Middle frontal gyrus (tissue), 1 donor: ENCODE data around the gene NFATC2IP.
"Not testable (repeated sequence)": the region's sequence is repeated elsewhere in the genome, so short reads cannot be mapped to it uniquely, and the experiment has no call there.

Experiments used
- DNase-seq: peaks from one replicate; pipeline ENCODE4 v3.0.0-alpha.2; 2015; ENCODE audit warnings: low spot score; ENCODE audit errors: extremely low spot score

Gene NFATC2IP

DNA sequence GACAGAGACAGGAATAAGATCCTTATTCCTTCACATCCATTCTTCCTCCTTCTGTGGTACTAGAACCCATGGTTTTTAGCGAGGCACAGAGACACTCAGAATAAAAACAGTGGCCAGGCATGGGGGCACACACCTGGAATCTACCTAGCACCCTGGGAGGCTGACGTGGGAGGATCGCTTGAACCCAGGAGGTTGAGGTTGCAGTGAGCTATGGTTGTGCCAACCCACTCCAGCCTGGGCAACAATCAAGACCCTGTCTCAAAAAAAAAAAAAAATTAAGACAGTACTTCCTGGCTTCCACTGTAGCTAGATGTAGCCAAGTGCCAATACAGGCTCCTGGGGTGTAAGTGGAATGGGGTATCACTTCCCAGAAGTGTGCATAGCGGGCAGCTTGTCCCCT is 16.4 kb downstream of the NFATC2IP start:
- DNase-seq = no peak

DNA sequence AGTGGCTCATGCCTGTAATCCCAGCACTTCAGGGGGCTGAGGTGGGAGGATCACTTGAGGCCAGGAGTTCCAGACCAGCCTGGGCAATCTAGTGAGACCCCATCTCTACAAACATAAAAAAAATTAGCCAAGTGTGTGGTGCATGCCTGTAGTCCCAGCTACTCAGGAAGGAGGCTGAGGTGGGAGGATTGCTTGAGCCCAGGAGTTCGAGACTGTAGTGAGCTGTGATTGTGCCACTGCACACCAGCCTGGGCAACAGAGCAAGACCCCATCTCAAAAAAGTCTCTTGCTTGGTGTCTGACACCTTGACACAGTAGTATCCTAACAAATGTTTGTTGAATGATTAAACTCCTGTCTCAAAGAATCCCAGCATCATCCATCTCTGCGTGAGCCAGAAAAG is 19.0 kb downstream of the NFATC2IP start:
- DNase-seq = not testable (repeated sequence)

DNA sequence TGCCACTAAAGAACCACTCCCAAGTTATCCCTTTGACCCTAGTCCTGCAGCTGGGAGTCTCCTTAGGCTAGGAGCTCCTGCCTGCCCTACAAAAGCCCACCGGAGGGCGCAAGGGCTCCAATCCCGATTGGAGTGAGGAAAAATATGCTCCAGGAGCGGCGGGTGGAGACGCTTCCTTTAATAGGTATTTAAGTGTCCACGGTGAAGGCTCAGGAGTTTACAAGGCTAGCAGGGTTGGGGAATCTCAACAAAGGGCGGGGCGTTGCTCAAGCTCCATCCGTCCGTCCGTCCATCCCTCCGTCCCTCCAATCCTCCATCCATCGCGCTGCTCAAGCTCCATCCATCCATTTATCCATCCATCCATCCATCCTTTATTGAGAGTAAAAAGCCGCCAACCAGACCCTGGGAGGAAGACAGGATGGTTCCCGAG is 23.3 kb downstream of the NFATC2IP start:
- peak; percentile 37 for DNase-seq

DNA sequence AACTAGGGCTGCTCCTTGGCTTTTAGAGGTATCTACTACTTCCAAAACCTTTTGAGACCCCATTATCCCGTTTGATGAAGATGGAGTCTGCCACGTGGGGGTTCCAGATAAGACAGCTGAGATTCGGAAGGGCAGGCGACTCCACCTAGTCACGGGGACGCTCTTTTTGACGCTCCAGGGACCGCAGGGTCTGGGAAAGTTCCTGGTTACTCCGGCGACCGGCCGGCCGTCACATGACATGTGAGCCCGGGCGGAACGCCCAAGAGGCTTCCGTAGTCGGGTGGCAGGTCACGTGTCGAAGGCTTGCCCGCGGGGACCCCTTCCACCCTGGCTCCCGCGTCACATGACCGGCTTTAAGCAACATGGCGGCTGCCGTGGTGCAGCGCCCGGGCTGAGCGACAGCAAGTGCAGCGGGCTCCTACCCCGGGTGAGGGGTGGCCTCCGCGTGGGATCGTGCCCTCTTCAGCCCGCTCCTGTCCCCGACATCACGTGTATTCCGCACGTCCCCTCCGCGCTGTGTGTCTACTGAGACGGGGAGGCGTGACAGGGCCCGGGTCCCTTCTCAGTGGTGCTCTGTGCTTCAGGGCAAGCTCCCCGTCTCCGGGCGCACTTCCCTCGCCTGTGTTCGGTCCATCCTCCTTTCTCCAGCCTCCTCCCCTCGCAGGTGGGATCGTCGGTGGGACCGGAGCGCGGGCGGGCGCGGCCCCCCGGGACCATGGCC is 23.9 kb downstream of the NFATC2IP start, which contains the start of gene SPNS1:
Gene SPNS1 (plus strand): TSS at position 342 of the 721 bp plus-strand sequence. CDS start 374 bp downstream, at position 716.
- peak; percentile 93 for DNase-seq

GRCh38 chr16:28975158-28975599 is 24.4 kb downstream of the NFATC2IP start:
- no peak for DNase-seq

DNA sequence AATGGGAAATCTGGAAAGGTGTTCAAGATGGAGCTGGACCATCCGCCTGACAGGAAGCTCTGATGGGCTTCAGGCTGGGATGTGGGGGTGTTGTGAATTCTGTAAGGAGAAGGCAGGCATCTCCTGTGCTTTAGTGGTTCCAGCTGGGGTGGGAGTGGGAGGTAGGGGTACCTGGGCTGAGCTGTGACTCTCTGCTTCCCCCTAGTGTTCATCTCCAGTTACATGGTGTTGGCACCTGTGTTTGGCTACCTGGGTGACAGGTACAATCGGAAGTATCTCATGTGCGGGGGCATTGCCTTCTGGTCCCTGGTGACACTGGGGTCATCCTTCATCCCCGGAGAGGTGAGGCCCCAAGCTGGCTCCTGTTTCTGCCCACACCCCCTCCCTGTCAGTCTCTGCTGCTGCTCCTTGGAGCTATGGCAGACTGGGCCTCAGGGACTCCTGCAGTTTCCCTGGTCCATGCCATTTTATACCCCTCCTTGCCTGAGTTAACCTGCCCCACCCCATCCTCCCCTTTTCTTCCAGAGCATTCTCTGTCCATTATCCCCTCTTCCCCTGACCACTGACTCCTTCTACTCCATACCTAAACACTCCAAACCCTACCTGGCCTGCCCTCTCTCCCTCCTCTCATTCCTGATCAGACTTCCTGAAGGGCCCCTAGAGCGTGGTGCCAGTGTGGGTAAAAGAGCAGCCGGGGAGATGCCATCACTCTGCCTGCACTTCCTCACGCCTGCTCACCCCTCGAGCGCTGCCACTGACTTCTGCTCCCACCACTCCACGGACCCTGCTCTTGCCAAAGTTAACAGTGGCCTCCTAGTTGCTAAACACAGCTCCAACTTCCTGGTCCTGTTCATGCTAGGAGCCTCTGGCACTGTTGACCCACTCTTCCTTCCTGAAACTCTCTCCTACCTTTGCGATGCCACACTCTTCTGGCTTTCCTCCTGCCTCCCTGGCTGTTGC is 27.2 kb downstream of the NFATC2IP start:
- DNase-seq = no peak

- DNase-seq = not testable (repeated sequence)
Observed at GRCh38 chr16:28980330-28980729, 29.6 kb downstream of the NFATC2IP start.

DNA sequence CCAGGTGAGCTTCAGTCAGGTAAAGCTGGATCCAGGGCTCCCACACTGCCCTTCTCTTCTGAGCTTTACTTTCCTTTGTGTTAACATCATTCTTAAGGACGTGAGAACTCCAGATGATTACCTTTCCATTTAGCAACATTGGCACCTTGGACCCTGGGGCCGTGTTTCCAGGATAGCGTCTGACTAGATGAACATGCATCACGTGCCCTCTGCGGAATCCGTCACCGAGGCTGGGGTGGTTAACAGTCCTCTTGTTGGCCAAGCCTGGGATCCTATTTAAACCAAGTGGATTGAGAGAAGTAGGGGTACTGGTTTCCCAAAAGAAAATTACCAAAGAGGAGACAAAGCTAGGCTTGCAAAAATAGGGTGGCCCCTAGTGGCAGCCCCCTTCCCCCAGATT is 30.2 kb downstream of the NFATC2IP start:
- DNase-seq = no peak

DNA sequence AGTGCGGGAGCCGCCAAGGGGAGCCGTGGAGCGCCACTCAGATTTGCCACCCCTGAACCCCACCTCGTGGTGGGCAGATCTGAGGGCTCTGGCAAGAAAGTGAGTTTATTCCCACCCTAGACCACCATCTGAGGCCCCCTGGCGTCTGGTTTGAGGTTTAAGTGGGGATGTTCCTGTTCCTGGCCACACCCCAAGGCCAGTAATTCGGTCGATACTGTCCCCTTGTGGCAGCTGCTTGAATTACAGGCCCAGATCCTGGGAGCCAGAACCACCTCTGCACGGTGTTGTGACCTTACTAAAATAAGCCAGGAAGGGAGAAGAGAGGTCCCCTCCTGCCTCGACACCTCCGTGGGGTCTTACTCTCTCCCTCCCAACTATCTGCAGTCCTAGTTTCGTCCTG is 30.8 kb downstream of the NFATC2IP start:
- DNase-seq = no peak

GRCh38 chr16:28982418-28982817 is 31.7 kb downstream of the NFATC2IP start:
- DNase-seq = no peak

- DNase-seq = no peak
Observed at GRCh38 chr16:28982949-28983348, 32.2 kb downstream of the NFATC2IP start.

GRCh38 chr16:28983644-28984043 is 32.9 kb downstream of the NFATC2IP start:
- no peak for DNase-seq

GRCh38 chr16:28984091-28984490 is 33.4 kb downstream of the NFATC2IP start:
- DNase-seq = no peak

GRCh38 chr16:28984619-28985135 is 33.9 kb downstream of the NFATC2IP start, which contains the start of gene LAT:
Gene LAT (plus strand): TSS chr16:28985052. CDS start chr16:28985418, 366 bp downstream.
- DNase-seq = no peak

- DNase-seq = no peak
Observed at GRCh38 chr16:28985211-28986041, 34.7 kb downstream of the NFATC2IP start.

DNA sequence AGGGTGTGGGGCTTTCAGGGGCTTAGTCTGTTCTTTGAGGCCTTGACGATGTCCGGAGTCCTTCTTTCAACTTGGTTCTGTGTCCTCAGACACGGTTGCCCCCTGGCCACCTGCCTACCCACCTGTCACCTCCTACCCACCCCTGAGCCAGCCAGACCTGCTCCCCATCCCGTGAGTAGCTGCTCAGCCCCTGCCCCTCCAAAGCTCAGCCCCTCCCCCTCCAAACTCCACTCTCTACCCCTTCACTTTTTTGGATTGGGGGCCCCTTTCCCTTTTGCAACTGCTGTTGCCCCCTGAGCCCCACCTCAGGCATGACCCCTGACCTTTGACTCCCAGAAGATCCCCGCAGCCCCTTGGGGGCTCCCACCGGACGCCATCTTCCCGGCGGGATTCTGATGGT is 35.3 kb downstream of the NFATC2IP start:
- DNase-seq = no peak

DNA sequence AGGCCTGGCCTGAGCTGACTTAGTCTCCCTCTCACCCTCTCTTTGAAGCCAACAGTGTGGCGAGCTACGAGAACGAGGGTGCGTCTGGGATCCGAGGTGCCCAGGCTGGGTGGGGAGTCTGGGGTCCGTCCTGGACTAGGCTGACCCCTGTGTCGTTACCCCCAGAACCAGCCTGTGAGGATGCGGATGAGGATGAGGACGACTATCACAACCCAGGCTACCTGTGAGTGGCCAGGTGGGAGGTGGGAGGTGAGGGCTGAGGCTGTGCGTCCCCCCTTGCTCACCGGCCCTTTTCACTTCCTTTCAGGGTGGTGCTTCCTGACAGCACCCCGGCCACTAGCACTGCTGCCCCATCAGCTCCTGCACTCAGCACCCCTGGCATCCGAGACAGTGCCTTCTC is 35.8 kb downstream of the NFATC2IP start:
- DNase-seq = no peak

DNA sequence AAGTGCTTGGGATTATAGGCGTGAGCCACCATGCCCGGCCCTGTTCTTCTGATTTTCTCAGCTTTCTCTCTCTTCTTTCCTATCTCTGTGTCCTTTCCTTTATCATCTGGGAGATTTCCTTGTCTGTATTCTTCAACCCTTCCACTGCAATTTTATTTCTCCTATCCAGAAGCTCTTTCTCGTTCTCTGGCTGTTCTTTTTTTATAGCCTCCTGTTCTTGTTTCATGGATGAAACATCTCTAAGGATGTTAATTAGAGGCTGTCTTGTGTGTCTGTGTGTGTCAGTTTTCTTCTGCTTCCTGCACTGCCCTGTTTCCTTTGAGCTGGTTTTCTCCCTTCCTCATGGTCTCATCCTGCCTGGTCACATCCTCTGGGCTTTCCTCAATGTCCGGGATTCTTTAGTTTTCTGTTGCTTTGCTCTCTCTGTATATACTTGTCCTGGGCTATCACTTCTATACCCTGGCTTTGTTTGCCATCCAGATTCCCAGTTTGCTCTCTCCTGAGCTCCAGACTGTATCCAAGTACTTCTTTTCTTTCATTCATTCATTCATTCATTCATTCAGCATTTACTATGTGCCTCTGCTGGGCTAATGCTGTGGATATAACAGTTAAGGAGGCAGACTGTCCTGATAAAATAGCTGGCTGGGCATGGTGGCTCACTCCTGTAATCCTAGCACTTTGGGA is 36.6 kb downstream of the NFATC2IP start:
- DNase-seq = no peak

DNA sequence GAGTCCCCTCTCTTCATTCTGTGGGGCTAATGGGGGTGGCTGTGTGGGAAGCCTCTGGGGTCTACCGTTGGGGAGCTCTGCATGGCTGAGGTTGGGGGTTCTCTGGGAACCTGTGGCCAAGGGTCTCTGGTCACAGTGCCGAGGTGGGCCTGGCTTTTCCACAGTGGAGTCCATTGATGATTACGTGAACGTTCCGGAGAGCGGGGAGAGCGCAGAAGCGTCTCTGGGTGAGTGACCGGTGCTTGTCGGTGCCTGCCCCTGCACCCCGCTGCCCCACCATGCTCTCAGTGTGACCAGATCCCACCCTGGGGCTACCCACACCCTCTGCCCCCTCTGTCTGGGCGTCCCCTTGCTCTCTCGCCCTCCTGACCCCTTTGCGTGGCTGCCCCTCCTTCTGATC is 38.6 kb downstream of the NFATC2IP start:
- no peak for DNase-seq

DNA sequence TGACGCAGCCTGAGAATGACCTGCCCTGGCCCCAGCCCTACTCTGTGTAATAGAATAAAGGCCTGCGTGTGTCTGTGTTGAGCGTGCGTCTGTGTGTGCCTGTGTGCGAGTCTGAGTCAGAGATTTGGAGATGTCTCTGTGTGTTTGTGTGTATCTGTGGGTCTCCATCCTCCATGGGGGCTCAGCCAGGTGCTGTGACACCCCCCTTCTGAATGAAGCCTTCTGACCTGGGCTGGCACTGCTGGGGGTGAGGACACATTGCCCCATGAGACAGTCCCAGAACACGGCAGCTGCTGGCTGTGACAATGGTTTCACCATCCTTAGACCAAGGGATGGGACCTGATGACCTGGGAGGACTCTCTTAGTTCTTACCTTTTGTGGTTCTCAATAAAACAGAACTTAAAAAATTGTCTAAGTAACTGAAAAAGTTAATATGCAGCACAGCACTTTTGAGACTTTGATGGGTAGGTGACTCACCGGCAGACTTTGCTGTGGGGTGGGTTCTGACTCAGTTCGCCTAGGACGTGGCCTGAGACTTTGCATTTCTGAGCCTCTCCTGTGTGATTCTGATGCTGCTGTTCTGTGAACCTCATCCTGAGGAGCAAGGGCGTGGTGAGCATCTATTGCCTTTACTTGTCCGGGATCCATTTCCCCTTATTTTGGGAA is 39.8 kb downstream of the NFATC2IP start:
- no peak for DNase-seq
